GM19240 (cell line): Measurements from ENCODE around the gene BBOF1.

Source experiments
- DNase-seq: peaks from one replicate; pipeline ENCODE4 v3.0.0; 2011; ENCODE audit warnings: low spot score; ENCODE audit not compliant: insufficient read length

The BBOF1 gene

GRCh38 chr14:74085828-74086227 is 66.7 kb downstream of the BBOF1 start:
- DNase-seq = no peak

- DNase-seq = no peak
These were observed 70.3 kb downstream of the BBOF1 start for GRCh38 chr14:74089251-74090020.

GRCh38 chr14:74105381-74105780 is 86.2 kb downstream of the BBOF1 start:
- no peak for DNase-seq

GRCh38 chr14:74109369-74109768 is 90.2 kb downstream of the BBOF1 start:
- no peak for DNase-seq

- peak; percentile 10 for DNase-seq
These were observed 92.5 kb downstream of the BBOF1 start for GRCh38 chr14:74111395-74112216.
